Activated gamma-delta T cell treated with anti-CD3 and anti-CD28 coated beads, Interleukin-2, amount 50 U/mL, for 16 hours (primary cell): Measurements from ENCODE around the gene GAS1.

Source experiments
- DNase-seq: peaks from one replicate; pipeline ENCODE4 v3.0.0-alpha.2; 2020; ENCODE audit warnings: low read depth

GAS1 gene

DNA sequence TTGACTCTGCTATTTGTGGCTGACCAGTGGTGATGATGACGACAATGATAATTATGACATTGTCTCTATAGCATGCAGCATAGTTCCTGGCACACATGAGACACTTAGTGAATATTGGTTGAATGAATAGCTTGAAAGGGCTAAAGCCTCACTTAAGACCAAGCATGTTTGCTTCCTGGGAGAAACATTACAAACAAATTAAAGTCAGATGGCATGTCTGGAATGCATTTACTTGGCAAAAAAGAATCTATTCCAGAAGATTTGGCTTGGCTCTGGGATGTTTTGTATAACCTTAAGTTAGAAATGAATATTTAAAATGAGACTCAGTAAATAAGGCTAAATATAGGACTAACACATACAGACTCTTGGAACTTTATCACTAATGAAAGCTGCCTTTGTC, 21.6 kb downstream of the GAS1 start:
- no peak for DNase-seq

DNA sequence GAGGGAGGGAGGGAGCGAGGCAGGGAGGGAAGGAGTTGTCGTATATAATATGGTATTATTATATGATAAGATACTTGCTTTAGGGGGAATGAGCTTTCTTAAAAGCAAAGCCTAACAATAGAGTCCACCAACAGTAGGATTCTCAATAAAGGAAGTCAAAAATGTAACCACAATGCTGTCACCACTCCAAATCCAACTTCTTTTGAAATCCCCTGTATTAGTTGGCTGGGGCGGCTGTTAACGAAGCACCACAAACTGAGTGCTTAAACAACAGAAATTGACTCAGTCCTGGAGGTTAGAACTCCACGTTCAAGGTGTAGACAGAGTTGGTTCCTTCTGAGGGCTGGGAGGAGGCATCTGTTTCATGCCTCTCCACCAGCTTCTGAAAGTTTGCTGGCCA, 23.1 kb downstream of the GAS1 start:
- no peak for DNase-seq

DNA sequence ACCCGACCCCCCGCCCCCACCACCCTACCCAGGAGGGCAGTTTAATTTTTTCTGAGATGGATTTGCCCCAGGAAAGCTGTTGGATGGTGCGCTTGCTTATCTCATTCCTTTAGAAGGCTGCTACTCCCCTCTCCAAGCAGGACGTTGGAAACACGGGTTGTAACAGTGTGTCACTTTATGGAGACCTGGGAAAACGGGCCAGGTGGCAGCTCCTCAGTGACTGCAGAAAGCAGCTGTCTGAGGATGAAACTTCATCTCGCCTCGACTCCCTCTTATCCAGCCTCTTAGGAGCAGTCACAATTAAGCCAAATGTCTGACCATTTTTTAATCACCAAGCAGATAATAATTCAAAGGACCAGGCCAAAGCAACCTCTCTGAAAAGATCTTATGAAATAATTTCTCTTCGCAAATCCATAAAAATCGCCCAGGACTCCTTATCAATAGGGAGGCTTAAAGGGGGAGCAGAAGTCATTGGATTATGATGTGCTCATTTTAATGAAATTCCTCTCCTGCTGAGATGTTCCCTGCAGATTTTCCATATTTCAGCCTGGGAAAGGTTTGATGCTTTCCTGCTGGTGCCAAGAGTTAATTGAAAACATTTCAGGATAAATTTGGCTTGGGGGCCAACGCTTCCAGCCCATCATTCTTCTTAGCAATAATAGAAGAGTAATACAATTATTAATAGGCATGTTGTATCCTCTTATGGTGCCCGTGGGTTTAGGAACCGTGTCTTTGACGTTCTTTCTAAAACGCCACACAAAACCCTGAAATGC, 26.0 kb downstream of the GAS1 start:
- no peak for DNase-seq

DNA sequence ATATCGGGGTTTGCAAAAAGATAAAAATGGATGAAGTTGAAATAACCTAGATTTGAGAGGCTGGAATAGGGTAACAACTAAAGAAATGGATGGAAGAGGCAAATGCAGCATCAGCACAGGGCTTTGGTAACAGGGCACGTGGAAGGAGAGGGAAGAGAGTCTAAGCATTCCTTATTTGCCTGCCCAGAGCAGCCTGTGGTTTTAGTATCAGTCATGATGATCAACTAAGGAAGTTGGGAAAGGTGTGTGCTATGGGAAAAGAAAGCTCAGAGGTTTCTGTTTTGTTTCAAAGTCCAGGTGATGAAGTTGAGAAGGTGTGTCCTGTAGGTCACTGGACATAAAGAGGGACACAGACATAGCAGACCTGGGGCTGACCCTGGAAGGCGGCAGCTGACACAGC, 28.8 kb downstream of the GAS1 start:
- no peak for DNase-seq

DNA sequence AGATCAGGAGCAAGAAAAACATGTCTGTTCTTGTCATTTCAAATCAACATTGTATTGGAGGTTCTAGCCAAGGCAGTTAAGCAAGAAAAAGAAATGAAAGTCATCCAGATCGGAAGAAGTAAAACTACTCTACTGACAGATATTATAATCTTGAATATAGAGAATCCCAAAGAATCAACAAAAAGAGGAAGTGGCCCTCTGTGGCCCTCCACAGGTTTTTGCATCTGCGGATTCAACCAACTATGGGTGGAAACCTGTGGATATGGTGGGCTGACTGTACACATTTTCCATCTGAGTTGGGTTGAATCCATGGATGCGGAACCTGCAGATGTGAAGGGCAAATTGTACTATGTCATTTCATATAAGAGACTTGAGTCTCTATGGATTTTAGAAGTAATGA, 35.1 kb downstream of the GAS1 start:
- no peak for DNase-seq

DNA sequence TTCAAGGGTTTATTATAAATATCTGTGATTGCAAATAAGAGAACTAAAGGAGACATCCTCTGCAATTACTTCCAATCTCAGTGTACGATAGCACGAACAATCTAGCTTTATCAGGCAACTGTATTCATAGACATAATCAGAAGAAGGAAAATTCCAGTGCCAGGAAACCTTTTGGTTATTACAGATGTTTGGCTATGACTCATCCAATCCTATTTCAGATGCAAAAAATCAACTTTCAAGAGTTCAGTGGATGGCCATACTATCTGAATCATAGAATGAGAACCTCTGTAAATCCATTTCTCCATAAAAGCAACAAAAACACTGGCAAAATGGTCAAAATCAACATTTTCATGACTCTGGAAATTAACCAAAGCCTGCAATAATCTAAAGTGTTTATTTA, 37.9 kb downstream of the GAS1 start:
- no peak for DNase-seq

DNA sequence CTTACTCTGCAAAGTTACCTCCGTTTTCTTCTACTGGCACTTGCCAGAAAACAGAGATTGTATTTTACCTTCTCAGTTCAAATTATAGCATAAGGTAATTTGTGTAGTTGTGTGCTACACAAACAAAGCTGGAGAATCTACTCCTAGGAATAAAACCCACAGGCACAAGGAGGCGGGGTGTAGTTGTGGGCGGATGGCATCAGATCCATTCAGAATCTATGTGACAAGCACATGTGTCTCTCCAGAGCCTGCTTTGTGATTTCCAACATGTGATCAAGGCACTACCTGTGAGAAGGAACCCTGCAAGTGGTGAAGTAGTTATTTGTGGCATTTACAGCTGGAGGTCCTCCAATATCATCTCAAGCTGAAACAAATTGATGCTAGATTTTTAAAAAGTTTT, 39.0 kb downstream of the GAS1 start:
- no peak for DNase-seq

DNA sequence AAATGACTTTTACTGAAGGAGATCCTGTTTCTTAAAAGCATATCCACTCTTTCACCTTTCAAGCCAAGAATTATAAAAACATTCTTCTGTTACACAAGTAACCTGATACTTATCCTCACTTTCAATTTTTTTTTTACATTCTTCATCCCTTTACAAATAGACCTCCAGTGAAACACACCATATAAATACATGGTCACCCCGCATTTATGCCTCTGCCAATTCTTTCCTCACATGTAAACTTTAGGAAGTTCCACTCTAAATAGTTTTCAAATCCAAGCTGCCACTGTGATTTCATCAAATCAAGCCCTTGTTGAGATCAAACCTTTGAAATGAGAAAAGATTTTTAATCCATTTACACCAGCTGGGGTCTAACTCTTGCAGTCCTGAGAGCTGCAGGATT, 40.0 kb downstream of the GAS1 start:
- no peak for DNase-seq

DNA sequence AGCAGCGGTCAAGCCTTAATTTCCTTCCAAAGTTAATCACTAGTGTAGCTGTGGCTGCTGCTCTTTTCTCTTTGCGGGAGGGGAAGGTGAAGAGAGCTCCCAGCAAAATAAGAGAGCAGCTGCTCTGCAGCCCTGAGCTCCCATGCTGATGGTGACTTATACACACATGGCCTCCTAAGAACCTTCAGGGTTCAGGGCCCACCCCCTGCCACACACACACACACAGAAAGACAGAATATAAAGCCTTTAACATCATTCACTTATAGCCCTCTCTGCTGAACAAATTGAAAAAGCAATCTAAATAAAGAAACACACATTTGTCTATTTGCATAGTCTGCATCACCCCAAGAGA, 43.6 kb downstream of the GAS1 start:
- no peak for DNase-seq

DNA sequence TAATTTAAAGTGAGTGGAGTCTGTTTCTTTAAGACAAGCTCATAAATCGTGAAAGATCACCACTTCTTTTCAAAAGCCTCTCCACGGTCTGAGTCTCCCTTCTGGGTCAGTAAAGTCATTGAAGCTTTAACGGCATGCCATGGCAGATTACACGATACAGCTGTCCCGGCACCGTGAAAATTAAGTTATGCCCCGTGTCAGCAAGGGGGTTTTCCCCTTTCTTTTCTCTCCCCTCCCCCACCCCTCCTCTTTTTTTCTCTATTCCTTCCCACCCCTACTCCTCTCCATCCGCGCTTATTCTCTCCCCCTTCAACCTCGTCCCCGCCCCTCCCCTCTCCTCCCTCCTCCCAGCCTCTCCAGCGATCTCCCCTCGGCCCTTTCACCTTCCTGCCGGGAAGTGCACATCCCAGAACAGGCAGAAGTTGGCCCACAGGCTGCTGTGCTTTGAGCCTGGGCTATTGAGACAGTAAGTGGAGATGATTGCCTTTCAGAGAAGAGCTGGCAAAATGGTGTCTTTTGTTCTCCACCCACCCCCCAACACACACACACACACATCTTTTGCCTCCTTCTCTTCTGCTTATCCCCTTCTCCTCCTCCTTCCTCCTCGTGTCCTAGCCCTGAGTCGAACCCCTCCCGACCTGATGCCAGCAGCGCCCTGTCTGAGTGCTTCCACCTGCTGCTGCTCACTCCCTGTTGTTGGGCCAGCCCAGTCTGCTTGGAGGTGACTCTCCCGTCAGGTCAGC, 44.1 kb downstream of the GAS1 start:
- no peak for DNase-seq

DNA sequence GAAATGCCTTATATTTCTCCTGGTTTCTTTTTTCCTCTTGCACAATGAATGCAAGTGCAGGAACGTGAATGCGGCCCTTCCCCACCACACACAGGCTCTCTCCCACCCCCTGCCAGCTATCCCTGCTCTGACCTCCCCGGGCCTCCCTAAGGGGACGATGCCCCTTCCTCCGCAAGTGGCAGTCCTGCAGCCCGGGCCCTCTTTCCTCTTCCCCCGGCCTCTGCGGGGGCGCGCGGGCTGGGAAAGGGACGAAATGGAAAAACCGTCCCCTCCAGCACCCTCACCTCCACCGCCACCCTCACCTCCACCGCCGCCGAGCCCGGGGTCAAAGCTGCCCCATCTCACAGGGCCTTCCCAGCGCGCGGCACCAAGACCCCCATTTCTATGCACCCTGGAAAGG, 44.7 kb downstream of the GAS1 start:
- DNase-seq = no peak

DNA sequence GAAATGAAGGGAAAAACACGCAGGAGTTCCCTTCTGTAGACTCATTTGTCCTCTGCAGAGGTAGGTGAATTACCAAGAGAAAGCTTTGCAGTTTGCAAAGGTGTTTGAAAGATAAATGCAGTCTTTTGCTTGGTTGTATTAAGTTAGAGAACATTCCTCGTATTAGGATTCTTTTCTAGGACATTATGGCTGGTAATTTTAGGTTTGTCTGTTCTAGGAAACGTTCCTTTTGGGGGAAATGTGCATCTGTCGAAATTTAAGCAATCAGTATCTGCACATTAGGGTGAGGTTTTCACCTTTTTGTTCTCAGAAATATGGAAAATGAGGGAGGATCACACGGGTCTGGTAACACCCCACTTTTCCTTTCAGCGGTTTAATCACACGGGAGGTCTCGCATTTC, 45.1 kb downstream of the GAS1 start:
- no peak for DNase-seq

DNA sequence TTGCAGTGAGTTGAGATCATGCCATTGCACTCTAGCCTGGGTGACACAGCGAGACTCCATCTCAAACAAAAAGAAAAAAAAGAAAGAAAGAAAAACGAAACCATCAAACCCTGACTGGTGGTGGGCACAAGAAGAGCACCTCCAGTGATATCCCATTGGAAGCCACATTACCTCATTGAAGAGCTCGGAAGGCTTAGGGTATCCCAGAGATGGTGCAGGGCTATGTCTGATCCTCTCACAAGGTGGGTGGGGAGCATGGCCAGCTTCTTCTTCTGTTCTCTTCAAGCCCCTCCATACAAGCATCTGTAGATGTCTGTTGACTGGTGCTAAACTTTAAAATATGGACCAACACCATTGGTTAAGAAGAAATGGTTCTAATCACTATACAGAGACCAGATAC, 45.8 kb downstream of the GAS1 start:
- DNase-seq = no peak
